NOMO-1 treated with dmso at 0.1 percent for 144 hours (cell line): ENCODE data around the gene GDA.
"Not testable (repeated sequence)": the region's sequence is repeated elsewhere in the genome, so short reads cannot be mapped to it uniquely, and the experiment has no call there.

Source experiments
- DNase-seq: peaks from one replicate; lab custom pipeline; 2025; ENCODE audit not compliant: unreplicated experiment; lab: John Stamatoyannopoulos, UW

The GDA gene

GRCh38 chr9:72205513-72205912 lies 56.3 kb downstream of the GDA start:
- no peak for DNase-seq

- no peak for DNase-seq
These were observed 58.0 kb downstream of the GDA start for GRCh38 chr9:72207278-72207677.

GRCh38 chr9:72210522-72210921 lies 61.3 kb downstream of the GDA start:
- no peak for DNase-seq

DNA sequence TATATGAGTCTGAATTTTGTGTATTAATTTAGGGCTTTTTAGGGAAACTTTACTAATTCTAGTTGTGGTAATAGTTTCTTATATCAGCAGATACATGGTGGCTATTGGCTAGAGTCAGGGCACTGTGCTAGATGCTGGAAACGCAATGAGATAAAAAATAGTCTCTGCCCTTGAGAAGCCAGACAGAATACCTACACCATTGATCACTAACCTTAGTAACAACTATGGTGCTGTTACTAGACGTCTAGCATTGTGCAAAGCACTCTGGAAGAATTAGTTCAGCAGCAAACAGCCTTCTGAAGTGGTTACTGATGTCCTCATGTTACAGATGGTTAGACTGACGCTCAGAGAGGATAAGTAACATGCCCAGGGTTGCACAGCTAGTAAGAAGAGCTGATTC lies 61.8 kb downstream of the GDA start:
- DNase-seq, result no peak

DNA sequence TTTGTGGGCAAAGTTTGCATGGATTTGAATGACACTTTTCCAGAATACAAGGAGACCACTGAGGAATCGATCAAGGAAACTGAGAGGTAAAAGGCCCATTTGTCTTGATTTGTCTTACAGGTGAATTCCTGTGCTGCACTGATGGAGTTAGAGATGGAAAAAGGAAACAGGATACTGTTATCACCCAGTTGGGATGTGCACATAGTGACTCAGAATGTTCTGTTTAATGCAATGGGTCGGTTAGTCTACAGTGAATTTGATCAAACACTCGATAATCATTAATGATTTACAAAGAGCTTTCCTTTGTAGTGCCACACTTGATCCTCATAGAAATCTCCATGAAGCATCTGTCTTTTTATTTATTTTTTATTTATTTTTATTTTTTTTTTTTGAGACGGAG lies 64.7 kb downstream of the GDA start:
- DNase-seq, result no peak

DNA sequence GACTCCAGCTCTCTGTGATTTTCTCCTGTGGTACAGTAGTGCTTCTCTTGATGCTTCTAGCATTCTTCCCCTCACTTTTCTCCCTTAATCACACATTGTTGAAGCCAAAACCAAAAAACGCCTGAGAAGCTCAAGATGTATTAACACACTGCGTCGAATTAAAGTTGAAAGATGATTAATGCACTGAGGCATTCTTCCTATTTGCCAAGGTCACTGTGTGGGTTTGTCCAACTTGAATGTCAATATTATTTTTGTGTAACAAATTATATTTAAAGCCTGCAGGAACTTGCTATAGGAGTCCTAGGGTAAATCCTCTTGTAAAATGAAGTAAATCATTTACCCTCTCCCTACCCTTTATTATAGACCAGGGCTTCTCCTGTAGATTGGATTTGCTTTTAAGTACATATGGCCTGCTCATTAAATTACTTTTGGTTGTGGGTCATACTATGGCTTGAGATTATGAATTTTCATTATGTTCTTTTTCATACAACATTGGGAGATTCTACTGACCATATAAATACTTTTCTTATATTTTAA lies 68.1 kb downstream of the GDA start:
- DNase-seq, result no peak

- no peak for DNase-seq
These were observed 71.3 kb downstream of the GDA start for GRCh38 chr9:72220589-72220988.

GRCh38 chr9:72226146-72226812 lies 77.0 kb downstream of the GDA start:
- no peak for DNase-seq

DNA sequence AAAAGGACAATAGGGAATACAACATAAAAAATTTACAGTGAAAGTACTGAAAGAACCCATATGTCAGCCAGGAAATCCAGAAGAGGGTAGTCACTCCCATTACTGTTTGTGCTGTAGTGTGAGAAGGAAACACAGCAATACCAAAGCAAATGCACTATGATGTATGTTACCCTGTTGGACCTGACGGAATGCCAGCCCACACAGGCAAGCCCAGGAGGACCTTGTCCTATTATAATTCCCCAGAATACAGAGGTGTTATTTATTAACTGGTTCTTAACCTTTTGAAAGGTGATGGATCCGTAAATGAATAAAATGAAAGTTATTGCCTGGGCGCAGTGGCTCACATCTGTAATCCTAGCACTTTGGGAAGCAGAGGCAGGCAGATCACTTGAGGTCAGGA lies 79.0 kb downstream of the GDA start:
- DNase-seq, result no peak

DNA sequence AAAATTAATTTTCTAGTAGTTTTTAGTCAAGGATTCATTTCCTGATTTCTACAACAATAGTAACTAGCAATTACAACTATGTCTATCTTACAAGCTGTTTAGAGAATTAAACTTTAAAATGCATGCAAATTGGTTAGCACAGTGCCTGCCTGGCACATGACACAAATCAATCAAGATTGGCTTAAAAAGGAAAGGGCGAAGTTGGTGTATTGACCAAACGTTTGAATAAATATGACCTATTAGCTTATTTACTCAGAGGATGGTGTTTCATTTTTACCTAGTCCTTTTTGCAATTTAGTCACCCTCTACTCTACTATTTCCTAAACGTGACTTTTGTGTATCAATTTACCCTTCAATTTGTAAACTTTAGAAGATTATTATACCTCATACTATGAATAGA lies 83.5 kb downstream of the GDA start:
- DNase-seq, result no peak

DNA sequence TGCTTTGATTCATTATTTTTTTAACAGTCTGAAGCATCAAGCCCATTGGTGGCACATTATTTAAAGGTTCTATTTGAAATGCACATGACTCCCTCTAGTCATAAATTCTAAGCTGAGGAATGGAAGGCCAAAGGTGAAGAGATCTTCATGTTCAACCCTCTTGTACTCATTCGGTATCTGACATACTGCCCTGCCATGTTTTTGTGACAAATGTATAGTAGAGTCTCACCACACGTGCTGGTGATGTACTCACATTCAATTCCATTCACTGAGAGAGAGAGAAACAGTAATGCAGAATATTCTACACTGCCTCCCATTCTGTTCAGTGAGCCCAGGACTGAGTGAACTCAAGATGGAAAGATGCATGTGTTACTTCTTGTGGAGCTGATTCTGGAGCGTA lies 98.3 kb downstream of the GDA start:
- no peak for DNase-seq

DNA sequence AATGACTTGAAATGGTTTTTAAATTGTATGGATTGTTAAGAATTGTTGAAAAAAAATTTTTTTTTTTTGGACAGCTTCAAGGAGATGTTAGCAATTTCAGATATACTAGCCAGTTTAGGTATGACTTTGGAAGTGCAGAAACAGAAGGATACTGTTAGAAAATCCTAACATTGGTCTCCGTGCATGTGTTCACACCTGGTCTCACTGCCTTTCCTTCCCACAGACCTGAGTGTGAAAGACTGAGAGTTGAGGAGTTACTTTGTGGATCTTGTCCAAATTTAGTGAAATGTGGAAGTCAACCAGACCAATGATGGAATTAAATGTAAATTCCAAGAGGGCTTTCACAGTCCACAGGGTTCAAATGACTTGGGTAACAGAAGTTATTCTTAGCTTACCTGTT lies 102.3 kb downstream of the GDA start:
- no peak for DNase-seq

- DNase-seq, result no peak
These were observed 105.8 kb downstream of the GDA start for GRCh38 chr9:72254901-72255545.

- DNase-seq, result no peak
These were observed 106.3 kb downstream of the GDA start for GRCh38 chr9:72255569-72255968.

DNA sequence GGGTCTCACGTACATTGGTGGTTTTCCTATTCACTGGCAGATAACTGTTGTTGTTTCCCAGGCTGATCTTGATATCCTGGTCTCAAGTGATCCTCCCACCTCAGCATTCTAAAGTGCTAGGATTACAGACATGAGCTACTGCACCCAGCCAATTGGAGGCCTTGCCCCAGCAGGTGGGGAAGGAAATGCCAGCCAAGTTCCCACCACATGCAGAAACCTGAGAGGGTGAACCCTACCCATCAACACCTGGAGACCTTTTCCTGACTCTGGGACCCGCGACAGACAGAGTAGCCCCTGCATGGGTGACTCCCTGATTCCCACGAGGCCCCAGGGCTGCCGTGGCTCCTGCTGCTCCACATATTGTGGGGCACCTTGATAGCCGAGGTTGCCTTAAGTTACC lies 107.7 kb downstream of the GDA start:
- DNase-seq, result no peak

- DNase-seq, result no peak
These were observed 108.6 kb downstream of the GDA start for GRCh38 chr9:72257814-72258213.

GRCh38 chr9:72262063-72262462 lies 112.8 kb downstream of the GDA start:
- DNase-seq, result no peak

DNA sequence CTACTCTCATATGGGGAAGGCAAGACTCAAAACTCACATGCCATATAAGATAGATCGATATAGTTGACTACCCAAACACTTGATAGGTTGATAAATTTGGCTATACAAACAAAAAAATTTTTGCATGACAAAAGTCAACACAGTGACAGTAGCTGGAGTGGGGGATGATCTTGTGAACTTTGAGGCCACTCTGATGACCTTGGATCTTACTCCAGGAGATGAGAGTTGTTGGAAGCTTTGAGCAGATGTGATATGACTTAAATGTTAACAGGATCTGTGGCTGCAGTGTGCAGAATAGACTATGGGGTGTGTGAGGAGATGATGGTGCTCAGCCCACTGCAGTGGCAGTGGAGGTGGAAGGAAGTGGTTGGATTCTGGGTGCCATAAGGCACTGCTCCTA lies 114.3 kb downstream of the GDA start:
- no peak for DNase-seq

DNA sequence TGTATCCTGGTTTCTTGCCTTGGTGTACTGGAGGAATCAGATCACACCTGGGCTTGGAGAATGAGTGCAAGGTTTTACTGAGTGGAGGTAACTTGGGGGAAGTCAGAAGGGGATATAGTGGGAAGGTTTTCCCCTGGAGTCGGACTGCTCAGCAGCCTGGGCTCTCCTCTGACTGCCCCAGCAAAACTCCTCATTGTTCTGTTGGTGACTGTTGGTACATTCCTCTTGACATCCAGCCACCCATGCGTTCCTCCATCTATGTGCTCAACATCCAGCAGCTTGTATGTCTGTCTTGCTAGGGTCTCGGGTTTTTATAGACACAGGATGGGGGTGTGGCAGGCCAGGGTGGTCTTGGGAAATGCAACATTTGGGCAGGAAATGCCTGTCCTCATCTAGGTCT lies 119.7 kb downstream of the GDA start:
- no peak for DNase-seq

DNA sequence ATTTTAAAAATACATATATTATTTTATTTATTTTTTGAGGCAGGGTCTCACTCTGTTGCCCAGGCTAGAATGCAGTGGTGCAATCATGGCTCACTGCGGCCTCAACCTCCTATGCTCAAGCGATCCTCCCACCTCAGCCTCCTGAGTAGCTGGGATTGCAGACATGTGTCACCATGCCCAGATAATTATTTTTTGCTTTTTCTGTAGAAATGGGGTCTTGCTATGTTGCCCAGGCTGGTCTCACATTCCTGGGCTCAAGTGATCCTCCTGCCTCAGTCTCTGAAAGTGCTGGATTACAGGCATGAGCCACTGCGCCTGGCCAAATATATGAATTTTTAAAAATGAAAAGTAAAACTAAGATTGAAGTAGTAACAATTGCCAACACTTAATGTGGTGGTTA lies 121.1 kb downstream of the GDA start:
- not testable (repeated sequence) for DNase-seq

GRCh38 chr9:72271613-72272478 lies 122.6 kb downstream of the GDA start:
- no peak for DNase-seq

GRCh38 chr9:72274441-72274840 lies 125.2 kb downstream of the GDA start:
- DNase-seq, result no peak
